Measurements from ENCODE around the gene RASSF5.

DNA sequence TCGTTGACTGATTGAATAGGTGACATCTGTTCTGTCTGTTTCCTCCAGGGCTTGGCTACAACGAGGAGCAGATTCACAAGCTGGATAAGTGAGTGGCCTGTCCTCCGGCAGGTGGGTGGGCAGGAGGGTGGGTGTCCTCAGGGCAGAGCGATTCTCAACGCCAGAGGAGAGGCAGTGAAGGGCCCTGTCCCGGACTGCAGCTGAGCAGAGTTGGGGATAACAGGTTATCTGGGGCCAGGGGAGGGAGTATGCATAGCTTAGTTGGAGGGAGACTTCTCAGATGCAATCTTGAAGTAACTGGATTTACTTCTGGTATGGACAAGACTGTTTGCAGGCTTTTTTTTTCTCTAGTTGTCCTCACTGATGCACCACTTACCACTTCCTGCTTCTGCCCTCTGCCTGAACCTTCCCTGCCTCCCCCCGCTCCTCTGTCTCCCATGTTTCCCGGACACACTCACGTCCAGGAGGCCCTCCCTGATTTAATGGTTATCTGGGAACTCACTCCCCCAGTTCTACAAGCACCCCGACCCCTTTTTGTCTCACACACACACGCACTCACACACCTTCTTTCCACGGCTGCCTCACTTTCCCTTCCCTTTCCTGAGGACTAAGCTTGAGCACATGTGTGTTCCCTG lies 16.4 kb upstream of the RASSF5 start:
- TF ChIP-seq, protein P1, sequence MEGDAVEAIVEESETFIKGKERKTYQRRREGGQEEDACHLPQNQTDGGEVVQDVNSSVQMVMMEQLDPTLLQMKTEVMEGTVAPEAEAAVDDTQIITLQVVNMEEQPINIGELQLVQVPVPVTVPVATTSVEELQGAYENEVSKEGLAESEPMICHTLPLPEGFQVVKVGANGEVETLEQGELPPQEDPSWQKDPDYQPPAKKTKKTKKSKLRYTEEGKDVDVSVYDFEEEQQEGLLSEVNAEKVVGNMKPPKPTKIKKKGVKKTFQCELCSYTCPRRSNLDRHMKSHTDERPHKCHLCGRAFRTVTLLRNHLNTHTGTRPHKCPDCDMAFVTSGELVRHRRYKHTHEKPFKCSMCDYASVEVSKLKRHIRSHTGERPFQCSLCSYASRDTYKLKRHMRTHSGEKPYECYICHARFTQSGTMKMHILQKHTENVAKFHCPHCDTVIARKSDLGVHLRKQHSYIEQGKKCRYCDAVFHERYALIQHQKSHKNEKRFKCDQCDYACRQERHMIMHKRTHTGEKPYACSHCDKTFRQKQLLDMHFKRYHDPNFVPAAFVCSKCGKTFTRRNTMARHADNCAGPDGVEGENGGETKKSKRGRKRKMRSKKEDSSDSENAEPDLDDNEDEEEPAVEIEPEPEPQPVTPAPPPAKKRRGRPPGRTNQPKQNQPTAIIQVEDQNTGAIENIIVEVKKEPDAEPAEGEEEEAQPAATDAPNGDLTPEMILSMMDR (IDR thresholded peaks at IDR 0.05; ENCODE audit: low read depth, low read length, poor library complexity, severe bottlenecking): no peak
- no peak for TF ChIP-seq EZH2phosphoT487 (IDR thresholded peaks at IDR 0.05; ENCODE audit: borderline replicate concordance, low read length)

Data from DOHH2 (cell line).